Measurements from ENCODE around the gene VASN.
"Not testable (repeated sequence)": the region's sequence is repeated elsewhere in the genome, so short reads cannot be mapped to it uniquely, and the experiment has no call there.

VASN gene

DNA sequence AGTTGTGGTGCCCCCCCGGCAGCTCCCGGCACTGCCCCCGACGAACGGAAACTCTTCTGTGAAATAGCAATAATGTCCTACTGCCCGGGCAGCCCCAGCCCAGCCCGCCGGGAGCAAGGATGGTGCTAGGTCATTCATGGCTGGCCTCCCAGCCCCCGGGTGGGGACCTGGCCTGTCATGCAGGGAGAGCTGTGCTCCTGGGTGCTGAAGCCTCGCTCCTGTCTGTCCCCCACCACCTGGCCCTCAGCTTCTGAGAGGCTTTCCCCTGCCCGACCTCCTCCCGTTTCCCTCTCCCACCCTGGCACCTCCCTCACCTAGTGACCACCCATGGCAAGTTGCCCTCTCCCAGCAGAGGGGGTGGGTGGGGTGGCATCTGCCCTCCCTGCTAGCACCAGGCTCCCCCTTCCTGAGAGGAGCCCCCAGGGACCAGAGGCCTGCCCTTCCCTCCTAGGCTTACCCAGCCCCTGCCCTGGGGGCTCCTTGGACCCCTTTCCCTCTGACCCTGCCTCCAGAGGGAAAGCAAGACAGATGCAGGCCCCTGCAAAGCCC is 34.0 kb upstream of the VASN start:
- no peak for FAIRE-seq

DNA sequence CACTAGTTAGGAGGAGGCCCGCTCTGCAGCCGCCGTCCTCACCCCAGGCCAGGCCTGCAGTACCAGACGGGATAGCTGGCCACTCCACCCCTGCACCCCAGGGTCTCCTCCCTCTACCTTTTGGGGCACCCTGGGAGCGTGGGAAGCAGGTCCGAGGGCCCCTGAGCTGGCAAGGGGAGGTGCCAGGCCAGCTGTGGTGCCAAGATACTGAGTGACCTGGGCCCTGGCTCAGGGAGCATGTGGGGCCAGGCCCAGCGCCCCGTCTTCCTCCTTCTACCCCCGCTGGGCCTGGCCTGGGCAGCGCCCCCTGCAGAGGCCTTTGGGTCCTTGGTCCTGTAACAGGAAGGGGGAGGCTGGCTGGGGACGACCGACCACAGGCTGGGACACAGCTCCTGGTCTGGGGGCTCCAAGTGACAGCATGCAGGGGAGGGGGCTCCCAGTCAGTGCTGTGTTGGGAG is 33.5 kb upstream of the VASN start:
- FAIRE-seq = no peak

DNA sequence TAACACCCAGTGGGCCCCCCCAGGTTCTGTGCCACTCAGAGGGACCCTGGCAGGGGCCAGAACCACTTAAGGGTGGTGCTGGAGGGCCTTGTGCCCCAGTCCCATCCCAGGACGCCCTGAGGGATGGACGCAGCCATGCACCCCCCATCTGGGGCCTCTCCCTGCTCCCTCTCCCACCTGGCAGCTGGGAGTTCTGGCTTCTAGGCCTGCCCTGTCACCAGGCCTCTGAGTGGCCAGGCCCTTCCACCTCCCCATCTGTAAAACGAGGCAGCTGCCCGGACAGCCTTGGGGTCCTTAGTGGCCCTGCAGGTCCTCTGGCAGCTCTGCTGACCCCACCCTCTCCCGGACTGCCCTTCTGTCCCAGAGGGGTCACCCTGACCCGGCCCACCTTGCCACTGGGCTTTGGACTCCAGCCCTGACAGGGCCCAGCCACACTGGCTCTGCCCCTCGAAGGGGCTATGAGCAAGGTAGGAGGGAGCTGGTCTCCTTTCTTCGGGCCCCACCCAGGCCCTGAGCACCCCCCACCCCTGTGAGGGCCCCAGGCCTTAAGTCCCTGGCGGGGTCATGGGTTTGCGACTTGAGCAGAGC is 32.8 kb upstream of the VASN start:
- no peak for FAIRE-seq

DNA sequence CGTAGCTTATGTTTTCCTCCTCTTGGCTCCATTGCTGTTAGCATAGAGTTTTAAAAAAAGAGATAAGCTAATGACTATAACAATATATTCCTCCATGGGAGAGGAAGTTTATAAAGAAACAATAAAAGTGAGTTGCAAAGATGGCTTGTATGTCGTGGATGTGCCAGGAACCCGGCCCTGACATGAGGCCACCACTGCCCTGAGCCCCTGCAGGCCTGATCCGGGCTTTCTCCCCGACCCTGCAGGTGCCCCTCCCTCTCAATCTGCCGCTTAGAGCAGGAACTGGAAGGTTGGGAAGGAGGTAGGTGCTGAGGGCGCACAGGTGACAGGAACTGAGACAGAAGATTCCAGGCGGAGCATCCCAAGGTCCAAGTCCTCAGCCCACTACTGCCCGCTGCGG is 32.2 kb upstream of the VASN start:
- no peak for FAIRE-seq

DNA sequence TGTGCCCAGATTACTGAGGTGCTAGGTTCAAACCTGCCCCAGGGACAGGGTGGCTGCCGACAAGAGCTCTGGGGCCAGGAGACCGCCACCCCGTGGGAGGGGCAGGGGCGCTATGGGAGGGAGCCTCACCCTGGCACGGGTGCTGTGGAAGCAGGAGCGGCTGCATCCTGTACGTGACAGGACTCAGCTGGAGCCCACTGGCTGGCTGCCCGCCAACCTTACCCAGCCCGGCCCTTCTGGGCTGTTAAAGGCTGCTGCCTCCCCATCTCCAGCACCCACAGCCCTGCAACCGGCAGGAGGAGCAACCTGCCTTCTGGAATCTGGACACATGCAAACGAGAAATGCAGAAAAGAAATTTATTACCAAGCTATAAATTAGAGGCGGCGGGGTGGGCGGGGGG is 31.7 kb upstream of the VASN start:
- no peak for FAIRE-seq

DNA sequence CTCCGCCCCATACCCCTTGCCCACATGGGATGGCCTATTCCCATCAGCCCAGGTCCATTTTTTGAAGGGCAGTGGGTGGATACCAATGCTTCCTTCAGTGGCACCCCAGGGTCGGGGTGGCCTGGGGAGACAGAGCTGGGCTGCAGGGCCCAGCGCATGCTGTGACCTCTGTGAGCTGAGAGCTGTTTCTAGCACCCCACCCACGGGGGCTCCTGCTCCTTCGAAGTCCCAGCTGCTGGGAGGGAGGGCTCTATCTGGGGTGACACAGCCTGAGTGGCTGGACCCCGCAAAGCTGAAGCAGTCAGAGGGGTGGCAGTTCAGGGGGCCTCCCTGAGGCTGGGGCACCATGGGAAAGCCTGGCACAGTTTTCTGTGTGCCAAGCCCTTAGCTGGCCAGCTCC is 31.2 kb upstream of the VASN start:
- no peak for FAIRE-seq

DNA sequence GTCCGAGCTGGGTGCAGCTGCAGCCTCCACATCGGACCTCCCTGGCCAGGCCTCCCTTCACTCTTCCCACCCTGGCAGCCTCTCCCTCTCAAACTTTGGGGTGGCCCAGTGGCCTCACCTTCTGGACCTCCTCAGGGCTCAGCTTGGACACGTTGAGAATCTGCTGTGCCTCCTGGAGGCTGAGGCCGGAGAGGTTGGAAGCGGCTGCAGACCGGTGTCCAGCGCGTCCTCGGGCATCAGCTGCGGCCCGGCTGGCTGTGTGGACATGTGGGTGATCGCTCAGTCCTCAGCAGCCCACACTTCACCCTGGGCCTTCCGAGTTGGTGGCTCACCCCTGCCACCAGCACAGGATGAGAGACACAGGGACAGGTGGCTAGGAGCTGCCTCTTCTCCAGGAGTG is 30.4 kb upstream of the VASN start:
- FAIRE-seq = no peak

DNA sequence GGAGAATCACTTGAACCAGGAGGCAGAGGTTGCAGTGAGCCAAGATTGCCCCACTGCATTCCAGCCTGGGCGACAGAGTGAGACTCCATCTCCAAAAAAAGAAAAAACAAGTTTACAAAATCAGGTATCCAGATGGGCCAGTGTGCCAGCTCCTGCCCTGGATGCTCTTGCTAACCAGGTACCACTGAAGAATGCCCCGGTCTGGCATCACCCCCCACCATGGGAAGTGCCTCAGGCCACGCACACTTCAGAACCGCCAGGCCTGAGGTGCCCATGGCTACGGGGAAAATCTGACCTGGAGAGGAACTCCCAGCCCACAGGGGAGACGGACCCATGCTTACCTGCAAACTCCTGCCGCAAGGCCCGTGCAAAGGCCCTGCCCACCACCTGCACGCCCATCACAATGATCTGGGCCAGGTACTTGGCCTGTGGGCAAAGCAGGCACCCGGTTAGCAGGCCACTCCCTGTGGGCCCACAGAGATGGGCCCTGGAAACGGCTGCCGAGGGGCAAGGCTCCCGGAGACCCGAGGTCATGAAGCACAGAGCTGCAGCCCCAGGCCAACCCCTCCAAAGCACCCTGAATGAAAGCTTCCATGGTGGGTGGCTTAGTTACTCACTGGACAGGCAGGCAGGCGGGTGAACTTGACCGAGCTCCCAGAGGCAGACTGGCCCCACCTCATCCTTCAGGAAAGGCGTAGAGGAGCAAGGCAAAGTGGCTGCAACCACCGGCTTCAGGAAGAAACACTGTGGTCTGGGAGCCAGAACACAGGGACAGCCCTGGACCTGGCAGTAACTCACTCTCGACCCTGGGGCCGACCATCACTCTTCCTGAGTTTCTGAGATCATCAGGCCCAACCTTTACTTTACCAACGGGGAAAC is 28.5 kb upstream of the VASN start:
- FAIRE-seq = no peak

DNA sequence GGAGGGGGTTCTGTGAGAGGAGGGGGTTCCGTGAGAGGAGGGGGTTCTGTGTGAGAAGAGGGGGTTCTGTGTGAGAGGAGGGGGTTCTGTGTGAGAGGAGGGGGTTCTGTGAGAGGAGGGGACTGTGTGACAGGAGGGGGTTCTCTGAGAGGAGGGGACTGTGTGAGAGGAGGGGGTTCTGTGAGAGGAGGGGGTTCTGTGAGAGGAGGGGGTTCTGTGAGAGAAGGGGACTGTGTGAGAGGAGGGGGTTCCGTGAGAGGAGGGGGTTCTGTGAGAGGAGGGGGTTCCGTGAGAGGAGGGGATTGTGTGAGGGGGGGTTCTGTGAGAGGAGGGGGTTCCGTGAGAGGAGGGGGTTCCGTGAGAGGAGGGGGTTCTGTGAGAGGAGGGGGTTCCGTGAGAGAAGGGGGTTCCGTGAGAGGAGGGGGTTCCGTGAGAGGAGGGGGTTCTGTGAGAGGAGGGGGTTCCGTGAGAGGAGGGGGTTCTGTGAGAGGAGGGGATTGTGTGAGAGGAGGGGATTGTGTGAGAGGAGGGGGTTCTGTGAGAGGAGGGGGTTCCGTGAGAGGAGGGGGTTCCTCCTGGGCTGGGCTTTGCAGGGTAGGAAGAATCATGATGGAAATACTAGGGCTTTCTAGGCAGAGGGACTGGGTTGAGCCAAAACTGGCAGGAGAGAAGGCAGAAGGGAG is 27.2 kb upstream of the VASN start:
- FAIRE-seq = not testable (repeated sequence)

DNA sequence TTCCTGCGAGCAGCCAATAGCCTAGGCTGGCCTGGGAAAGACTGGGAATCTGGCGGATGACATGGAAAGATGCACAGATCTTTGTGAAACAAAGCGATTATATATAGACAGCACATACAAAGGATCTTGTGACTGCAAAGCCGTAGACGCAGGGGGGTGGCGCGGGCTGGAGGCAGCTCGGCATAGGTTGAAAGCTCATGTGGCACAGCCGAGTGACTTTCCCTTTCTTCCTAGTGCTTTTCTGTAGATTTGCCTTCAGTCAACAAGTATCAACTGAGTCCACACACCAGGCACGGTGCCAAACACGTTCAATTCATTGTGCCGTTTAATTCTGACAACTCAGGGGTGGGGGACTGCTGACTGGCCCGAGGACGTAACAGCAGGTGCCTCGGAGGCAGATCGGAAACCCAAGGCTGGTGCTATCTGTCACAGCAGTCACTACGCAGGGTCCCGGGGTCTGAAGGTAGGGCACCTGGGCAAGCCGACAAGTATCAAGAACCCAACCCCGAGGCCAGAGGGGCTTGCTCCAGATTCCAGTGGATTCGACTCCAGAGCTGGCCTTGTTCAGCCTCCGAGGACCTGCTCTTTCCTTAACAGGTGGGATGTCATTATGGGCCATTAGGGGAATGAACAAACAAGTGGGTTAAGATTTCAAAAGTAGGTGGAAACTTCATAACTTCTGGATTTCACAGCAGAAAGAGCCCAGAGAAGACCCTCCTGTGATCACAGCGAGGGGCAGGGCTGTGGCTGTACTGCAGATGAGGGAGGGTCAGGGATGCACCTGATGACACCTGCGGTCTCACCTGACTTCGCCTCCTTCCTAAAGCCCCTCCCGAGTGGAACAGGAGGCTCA is 26.4 kb upstream of the VASN start:
- FAIRE-seq = no peak

DNA sequence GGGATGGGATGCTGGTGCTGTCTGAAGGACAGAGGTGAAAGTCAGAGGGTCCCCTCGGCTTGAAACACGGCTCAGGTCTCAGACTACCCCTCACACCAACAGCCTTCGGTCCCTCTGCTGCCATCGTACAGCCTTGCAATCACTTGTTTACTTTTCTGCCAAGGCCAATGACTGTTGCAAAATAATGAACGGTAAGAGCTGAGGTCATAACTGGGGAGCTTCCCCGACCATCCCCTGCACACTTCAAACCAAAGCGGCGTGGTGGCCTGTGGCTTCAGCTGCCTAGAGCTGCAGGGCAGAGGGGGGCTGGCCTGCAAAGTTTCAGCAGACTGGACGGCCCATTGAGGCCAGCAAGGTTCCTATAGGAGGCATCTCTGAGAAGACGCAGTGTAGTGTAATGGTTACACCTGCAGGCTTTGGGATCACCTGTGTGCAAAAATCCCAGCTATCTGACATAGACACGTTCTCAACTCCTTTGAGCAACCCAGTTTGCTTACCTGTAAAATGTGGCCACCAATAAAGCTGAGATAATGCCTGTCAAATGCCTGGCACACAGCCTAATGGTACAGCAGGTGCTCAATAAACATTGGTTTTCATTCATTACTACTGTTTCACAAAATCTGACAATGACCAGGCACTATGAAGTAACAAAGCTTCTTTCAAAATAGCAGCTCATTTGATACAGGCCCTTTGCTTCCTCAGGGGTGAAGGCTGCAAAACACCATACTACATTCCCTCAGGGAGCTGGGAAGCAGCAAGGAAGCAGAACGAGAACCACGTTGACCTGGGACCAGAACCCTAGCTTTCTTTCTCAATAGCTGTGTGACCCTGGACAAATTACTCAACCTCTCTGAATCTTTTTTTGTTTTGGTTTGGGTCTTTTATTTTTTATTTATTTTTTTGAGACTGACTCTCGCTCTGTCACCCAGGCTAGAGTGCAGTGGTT is 25.5 kb upstream of the VASN start:
- FAIRE-seq = no peak

DNA sequence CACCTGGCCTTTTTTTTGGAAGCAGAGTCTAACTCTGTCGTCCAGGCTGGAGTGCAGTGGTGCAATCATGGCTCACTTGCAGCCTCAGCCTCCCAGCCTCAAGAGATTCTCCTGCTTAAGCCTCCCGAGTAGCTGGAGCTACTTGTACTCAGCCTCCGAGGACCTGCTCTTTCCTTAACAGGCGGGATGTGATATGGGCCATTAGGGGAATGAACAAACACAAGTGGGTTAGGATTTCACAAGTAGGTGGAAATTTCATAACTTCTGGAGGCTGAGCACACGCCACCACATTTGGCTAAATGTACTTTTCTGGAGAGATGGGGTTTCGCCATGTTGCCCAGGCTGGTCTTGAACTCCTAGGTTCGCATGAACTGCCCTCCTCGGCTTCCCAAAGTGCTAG is 24.6 kb upstream of the VASN start:
- no peak for FAIRE-seq

DNA sequence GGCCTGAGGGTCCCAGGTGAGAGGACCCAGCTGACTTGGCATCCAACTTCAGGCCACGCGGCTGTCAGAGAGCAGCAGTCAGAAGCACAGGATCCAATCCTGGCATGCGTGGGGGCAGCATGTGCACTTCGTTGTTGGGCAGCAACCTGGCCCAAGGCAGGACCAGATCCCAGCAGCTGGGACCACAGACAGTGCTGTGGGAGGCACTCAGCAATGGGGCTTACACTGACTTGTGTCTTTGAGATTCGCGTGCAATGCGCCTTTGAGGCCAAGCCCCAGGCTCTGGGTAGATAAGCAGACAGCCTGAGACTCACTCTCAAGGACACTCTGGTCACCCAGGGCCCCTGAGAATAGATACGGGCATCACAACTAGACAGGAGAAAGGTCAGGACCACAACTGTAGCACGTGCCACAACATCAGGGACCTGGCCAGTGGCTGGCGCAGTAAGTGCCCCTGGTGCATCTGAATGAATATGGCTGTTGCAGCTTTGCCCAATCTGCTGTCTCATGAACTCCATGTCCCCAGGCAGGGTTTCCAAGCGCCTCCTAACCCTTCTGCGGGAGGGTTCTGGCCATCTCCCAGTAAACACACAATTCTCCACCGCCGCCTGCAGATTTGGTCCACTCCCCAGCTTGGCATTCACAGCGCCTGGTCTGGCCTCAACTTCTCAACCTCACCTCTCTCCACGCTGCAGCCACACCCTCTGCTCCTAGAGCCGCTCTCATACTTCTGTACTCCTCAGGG is 23.7 kb upstream of the VASN start:
- no peak for FAIRE-seq

DNA sequence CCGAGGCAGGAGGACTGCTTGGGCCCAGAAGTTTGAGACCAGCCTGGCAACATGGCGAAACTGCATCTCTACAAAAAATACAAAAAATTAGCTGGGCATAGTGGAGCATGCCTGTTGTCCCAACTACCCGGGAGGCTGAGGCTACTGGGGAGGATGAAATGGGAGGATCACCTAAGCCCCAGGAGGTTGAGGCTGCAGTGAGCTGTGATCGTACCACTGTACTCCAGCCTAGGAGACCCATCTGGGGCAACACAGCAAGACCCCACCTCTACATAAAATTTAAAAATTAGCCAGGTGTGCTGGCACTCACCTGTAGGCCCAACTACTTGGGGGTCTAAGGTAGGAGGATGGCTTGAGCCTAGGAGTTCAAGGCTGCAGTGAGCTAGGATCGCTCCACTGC is 22.3 kb upstream of the VASN start:
- FAIRE-seq = no peak

DNA sequence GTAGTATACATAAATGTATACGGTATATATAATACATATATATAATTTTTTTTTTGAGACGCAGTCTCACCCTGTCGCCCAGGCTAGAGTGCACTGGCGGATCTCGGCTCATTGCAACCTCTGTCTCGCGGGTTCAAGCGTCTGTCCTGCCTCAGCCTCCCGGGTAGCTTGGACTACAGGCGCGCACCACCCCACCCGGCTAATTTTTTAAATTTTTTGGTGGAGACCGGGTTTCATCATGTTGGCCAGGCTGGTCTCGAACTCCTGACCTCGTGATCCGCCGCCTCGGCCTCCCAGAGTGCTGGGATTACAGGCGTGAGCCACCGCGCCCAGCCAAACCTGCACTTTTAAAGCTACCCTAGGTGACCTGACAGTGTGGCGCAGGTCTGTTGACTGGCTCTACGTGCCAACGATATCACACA is 21.3 kb upstream of the VASN start:
- no peak for FAIRE-seq

DNA sequence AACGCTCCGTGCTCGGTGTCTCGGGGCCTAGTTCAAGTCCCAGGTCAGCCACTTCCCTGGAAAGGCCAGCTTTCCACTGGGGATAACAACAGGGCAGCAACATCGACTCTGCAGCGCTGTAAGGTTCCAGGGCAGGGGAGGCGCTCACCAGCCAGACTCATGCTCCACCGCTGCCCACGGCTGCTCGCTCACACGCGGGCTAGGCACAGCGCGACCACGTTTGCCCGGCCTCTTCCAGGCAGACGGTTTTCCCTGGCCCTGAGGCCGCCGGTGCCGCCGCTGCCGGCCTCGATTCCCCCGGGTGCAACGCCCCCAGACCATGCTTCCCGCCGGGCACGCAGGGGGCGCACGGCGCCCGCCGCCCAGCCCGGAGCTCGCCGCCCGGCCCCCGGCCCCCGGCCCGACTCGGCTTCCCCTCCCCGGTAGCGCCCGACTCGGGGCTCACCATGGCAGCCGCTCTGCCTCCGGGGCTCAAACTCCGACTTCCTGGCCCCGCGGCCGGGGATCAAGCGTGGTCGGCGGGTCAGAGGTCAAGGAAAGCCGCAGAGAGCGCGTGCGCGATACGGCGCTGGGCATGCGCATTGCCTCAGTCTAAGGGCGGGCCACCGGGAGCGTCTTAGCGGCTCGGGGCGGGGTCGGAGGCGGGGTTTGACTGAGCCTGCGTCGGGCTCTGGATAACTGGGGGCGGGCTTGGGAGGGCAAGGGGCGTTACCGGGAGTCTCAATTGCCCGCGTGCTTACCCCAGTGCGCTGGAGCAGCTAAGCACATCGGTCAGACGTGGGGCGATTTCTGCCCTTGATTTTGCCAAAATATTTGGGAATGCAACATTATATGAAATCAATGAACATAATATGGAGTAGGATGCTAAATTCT is 20.6 kb upstream of the VASN start, which contains the start of gene PAM16:
PAM16 (minus strand) TSS at position 535 of the 873 bp plus-strand sequence; CDS start at position 448, 87 bp downstream.
- FAIRE-seq = no peak

DNA sequence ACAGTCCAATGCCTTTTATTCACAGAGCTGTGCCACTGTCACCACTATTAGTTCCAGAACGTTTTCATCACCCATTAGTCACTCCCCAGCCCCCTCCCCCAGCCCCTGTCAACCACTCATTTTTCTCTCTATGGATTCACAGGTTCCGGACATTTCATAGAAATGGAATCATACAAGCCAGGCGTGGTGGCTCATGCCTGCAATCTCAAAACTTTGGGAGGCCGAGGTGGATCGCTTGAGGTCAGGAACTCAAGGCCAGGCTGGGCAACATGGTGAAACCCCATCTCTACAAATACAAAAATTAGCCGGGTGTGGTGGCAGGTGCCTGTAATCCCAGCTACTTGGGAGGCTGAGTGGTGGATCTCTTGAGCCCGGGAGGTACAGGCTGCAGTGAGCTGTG is 19.8 kb upstream of the VASN start:
- FAIRE-seq = no peak

DNA sequence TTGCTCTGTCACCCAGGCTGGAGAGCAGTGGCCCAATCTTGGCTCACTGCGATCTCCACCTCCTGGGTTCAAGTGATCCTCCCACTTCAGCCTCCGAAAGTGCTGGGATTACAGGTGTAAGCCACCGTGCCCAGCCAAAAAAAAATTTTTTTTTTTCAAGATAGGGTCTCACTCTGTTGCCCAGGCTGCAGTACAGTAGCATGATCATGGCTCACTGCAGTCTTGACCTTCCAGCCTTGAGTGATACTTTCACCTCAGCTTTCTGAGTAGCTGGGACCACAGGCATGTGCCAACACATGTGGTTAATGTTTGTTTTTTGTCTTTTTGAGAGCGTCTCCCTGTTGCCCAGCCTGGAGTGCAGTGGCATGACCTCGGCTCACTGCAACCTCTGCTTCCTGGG is 18.8 kb upstream of the VASN start:
- no peak for FAIRE-seq

DNA sequence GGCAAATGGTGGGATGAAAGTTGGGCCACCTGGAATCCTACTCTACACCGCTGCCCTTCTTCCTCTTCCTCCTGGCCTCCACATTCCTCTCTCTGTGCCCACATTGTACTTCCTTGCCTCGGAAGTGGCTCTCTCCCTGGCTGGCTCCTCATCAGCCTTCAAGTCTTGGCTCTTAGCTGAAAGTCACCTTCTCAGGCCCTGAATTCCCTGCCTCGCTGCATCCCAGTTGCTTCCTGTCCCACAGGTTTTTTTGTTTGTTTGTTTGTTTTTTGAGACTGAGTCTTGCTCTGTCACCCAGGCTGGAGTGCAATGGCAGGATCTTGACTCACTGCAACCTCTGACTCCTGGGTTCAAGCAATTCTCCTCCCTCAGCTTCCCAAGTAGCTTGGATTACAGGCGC is 18.0 kb upstream of the VASN start:
- no peak for FAIRE-seq
